Liver (tissue), 9 donors: ENCODE results near the gene ZNF470. TPM values are rescaled to one million over a fixed set of nuclear protein-coding genes. Genes with fewer than 3 reads are reported as not detected.

ENCODE experiments used
- DNase-seq: peaks from one replicate; pipeline ENCODE4 v3.0.0-alpha.2; 2017; ENCODE audit warnings: low spot score
- H3K27ac ChIP-seq, 2 donors: one replicate each; pipeline ENCODE4 v1.7.0; 2013; ENCODE audit warnings: inconsistent platforms in 2 of 2, low read length in 2 of 2, control low read depth in 1 of 2, low read depth in 1 of 2, mild to moderate bottlenecking in 1 of 2
- H3K27me3 ChIP-seq, 4 donors: one replicate each; pipeline versions ENCODE4 v1.6.1 to v1.7.0; 2013; ENCODE audit warnings: low read length in 3 of 4, inconsistent platforms in 1 of 4, mild to moderate bottlenecking in 1 of 4, moderate library complexity in 1 of 4; ENCODE audit not compliant: control insufficient read depth in 4 of 4, insufficient read depth in 4 of 4
- H3K36me3 ChIP-seq, 4 donors: one replicate each; pipeline versions ENCODE4 v1.6.1 to v1.7.0; 2013; ENCODE audit warnings: low read length in 3 of 4, mild to moderate bottlenecking in 3 of 4, low read depth in 1 of 4, moderate library complexity in 1 of 4; ENCODE audit not compliant: control insufficient read depth in 4 of 4, insufficient read depth in 3 of 4
- H3K4me1 ChIP-seq, 4 donors: one replicate each; pipeline versions ENCODE4 v1.6.1 to v1.7.0; 2013; ENCODE audit warnings: low read length in 3 of 4, mild to moderate bottlenecking in 3 of 4, moderate library complexity in 1 of 4; ENCODE audit not compliant: control insufficient read depth in 4 of 4, insufficient read depth in 4 of 4
- H3K4me3 ChIP-seq, 3 donors: one replicate each; pipeline versions ENCODE4 v1.6.1 to v1.7.0; 2013; ENCODE audit warnings: low read length in 3 of 3, control low read depth in 1 of 3, low read depth in 1 of 3, mild to moderate bottlenecking in 1 of 3
- H3K9ac ChIP-seq, 2 donors: one replicate each; pipeline ENCODE4 v1.7.0; 2013; ENCODE audit warnings: low read length in 2 of 2, mild to moderate bottlenecking in 2 of 2, moderate library complexity in 2 of 2, control low read depth in 1 of 2, low read depth in 1 of 2
- H3K9me3 ChIP-seq, 4 donors: one replicate each; pipeline versions ENCODE4 v1.6.1 to v1.7.0; 2013; ENCODE audit warnings: low read length in 3 of 4; ENCODE audit not compliant: control insufficient read depth in 4 of 4
- ATF3 ChIP-seq: IDR thresholded peaks from 2 replicates; pipeline ENCODE4 v1.6.1; 2016; ENCODE audit warnings: antibody characterized with exemption
- EGR1 ChIP-seq, 2 donors: IDR thresholded peaks; 2 replicates each; pipeline ENCODE4 v1.6.1; 2016 to 2018; ENCODE audit warnings: antibody characterized with exemption in 2 of 2, low read depth in 2 of 2
- FOXA1 ChIP-seq: IDR thresholded peaks from 2 replicates; pipeline ENCODE4 v1.6.1; 2016; ENCODE audit warnings: antibody characterized with exemption
- FOXA2 ChIP-seq: IDR thresholded peaks from 2 replicates; pipeline ENCODE4 v1.6.1; 2016; ENCODE audit warnings: antibody characterized with exemption
- HNF4A ChIP-seq, 2 donors: conservative IDR thresholded peaks; 2 replicates each; pipeline ENCODE4 v1.6.1; 2016; ENCODE audit warnings: antibody characterized with exemption in 2 of 2, mild to moderate bottlenecking in 2 of 2
- HNF4G ChIP-seq: IDR thresholded peaks from 2 replicates; pipeline ENCODE4 v1.6.1; 2016; ENCODE audit warnings: antibody characterized with exemption
- JUND ChIP-seq, 2 donors: IDR thresholded peaks; 2 replicates each; pipeline ENCODE4 v1.6.1; 2016; ENCODE audit warnings: antibody characterized with exemption in 2 of 2
- NR2F2 ChIP-seq: IDR thresholded peaks from 2 replicates; pipeline ENCODE4 v1.6.1; 2016; ENCODE audit warnings: antibody characterized with exemption
- RAD21 ChIP-seq, 2 donors: IDR thresholded peaks; 2 replicates each; pipeline ENCODE4 v1.6.1; 2016; ENCODE audit warnings: antibody characterized with exemption in 2 of 2, mild to moderate bottlenecking in 2 of 2
- REST ChIP-seq: IDR thresholded peaks from 2 replicates; pipeline ENCODE4 v1.6.1; 2016; ENCODE audit warnings: antibody characterized with exemption, mild to moderate bottlenecking
- RXRA ChIP-seq, 2 donors: IDR thresholded peaks; 2 replicates each; pipeline ENCODE4 v1.6.1; 2017 to 2018; ENCODE audit warnings: antibody characterized with exemption in 2 of 2, mild to moderate bottlenecking in 1 of 2
- SP1 ChIP-seq: IDR thresholded peaks from 2 replicates; pipeline ENCODE4 v1.6.1; 2018; ENCODE audit warnings: antibody characterized with exemption, mild to moderate bottlenecking
- TAF1 ChIP-seq: conservative IDR thresholded peaks from 2 replicates; pipeline ENCODE4 v1.6.1; 2016; ENCODE audit warnings: antibody characterized with exemption, mild to moderate bottlenecking
- WGBS: extraction: QIAGEN DNeasy Blood & Tissue Kit; methylation state at CpG from one replicate; pipeline ENCODE4 v1.1.7; 2013; 5-methylcytosine and 5-hydroxymethylcytosine counted together
- polyA plus RNA-seq, 2 donors: library from polyadenylated mRNA; stranded (reverse) in 1 of 2; unstranded in 1 of 2; fragments of 200-250 nt in 1 of 2; fragments of >200 nt in 1 of 2; fragmentation: Nextera tagmentation in 1 of 2; extraction: Ambion mirVana in 1 of 2; gene quantifications; one replicate each; pipeline versions ENCODE4 v1.2.1 to v1.2.3, GENCODE V29; 2013 to 2015
- total RNA-seq, 2 donors: library from RNA; depleted of rRNA; stranded (reverse); fragments of >200 nt; gene quantifications; one replicate each; pipeline ENCODE4 v1.2.3, GENCODE V29; 2014
- TF ChIP-seq, protein P1 (sequence below): IDR thresholded peaks from 2 replicates; pipeline ENCODE4 v1.6.1; 2016; ENCODE audit warnings: antibody characterized with exemption
- TF ChIP-seq, protein P2 (sequence below): fragments of 150-350 bp; IDR thresholded peaks from 2 replicates; pipeline ENCODE4 v1.5.1; 2017; ENCODE audit warnings: improper control_type of control experiment, low read depth, low read length; ENCODE audit not compliant: missing input control
- TF ChIP-seq, protein P3 (sequence below): IDR thresholded peaks from 2 replicates; pipeline ENCODE4 v1.6.1; 2016; ENCODE audit warnings: antibody characterized with exemption
- donor health status: healthy.
- donor health status: healthy.
- donor health status: healthy.
- donor health status: healthy.
- donor health status: healthy.

The ZNF470 gene
- total and polyA plus RNA-seq, 4 donors: 0.95 to 2.8 (median 1.5) TPM

DNA sequence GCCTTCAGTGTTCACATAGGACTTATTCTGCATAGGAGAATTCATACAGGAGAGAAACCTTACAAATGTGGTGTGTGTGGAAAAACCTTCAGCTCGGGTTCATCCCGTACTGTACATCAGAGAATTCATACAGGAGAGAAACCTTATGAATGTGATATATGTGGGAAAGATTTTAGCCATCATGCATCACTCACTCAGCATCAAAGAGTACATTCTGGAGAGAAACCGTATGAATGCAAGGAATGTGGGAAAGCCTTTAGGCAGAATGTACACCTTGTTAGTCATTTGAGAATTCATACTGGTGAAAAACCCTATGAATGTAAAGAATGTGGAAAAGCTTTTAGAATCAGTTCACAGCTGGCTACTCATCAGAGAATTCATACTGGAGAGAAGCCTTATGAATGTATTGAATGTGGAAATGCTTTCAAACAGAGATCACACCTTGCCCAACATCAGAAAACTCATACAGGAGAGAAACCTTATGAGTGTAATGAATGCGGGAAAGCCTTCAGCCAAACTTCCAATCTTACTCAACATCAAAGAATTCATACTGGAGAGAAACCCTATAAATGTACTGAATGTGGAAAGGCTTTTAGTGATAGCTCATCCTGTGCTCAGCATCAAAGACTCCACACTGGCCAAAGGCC, 41.9 kb upstream of the ZNF470 start:
- H3K9ac ChIP-seq: no peak overlapping the region
- peaks cover 56 to 85% (median 71%) of the 10 kb centered on the region in 4 donors for H3K9me3 ChIP-seq
- peaks cover 6 to 22% (median 17%) of the 10 kb centered on the region in 4 donors for H3K36me3 ChIP-seq
- TF ChIP-seq RXRA (IDR thresholded peaks at IDR 0.05) (no peak), EGR1 (IDR thresholded peaks at IDR 0.05; ENCODE audit: low read depth in 2 of 2) (no peak), JUND (IDR thresholded peaks at IDR 0.05) (no peak), TAF1 (no peak), HNF4G (no peak), REST (no peak)
- TF ChIP-seq, protein P1, sequence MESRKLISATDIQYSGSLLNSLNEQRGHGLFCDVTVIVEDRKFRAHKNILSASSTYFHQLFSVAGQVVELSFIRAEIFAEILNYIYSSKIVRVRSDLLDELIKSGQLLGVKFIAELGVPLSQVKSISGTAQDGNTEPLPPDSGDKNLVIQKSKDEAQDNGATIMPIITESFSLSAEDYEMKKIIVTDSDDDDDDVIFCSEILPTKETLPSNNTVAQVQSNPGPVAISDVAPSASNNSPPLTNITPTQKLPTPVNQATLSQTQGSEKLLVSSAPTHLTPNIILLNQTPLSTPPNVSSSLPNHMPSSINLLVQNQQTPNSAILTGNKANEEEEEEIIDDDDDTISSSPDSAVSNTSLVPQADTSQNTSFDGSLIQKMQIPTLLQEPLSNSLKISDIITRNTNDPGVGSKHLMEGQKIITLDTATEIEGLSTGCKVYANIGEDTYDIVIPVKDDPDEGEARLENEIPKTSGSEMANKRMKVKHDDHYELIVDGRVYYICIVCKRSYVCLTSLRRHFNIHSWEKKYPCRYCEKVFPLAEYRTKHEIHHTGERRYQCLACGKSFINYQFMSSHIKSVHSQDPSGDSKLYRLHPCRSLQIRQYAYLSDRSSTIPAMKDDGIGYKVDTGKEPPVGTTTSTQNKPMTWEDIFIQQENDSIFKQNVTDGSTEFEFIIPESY: no peak
- no peak overlapping the region for H3K27ac ChIP-seq
- WGBS: 80% methylated on average over 4 of the region's 4 CpGs
- no peaks in the 10 kb centered on the region for H3K4me1 ChIP-seq
- peak overlapping the region in 2 of 3 donors; percentile 57 to 58 for H3K4me3 ChIP-seq
- no peaks in the 10 kb centered on the region for H3K27me3 ChIP-seq
- DNase-seq: no peak

GRCh38 chr19:56537442-56537841, 29.8 kb upstream of the ZNF470 start:
- H3K4me1 ChIP-seq: peaks cover 0 to 4% (median 0%) of the 10 kb centered on the region in 4 donors
- no peak overlapping the region for H3K27ac ChIP-seq
- no peak for TF ChIP-seq SP1
- no peak for TF ChIP-seq FOXA2
- TF ChIP-seq, protein P2, sequence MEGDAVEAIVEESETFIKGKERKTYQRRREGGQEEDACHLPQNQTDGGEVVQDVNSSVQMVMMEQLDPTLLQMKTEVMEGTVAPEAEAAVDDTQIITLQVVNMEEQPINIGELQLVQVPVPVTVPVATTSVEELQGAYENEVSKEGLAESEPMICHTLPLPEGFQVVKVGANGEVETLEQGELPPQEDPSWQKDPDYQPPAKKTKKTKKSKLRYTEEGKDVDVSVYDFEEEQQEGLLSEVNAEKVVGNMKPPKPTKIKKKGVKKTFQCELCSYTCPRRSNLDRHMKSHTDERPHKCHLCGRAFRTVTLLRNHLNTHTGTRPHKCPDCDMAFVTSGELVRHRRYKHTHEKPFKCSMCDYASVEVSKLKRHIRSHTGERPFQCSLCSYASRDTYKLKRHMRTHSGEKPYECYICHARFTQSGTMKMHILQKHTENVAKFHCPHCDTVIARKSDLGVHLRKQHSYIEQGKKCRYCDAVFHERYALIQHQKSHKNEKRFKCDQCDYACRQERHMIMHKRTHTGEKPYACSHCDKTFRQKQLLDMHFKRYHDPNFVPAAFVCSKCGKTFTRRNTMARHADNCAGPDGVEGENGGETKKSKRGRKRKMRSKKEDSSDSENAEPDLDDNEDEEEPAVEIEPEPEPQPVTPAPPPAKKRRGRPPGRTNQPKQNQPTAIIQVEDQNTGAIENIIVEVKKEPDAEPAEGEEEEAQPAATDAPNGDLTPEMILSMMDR: no peak
- no peak for TF ChIP-seq JUND (IDR thresholded peaks at IDR 0.05)
- TF ChIP-seq, protein P3, sequence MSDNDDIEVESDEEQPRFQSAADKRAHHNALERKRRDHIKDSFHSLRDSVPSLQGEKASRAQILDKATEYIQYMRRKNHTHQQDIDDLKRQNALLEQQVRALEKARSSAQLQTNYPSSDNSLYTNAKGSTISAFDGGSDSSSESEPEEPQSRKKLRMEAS: no peak
- TF ChIP-seq NR2F2: no peak
- TF ChIP-seq RXRA (IDR thresholded peaks at IDR 0.05): no peak
- TF ChIP-seq REST: no peak
- no peak for TF ChIP-seq HNF4G
- no peak for TF ChIP-seq FOXA1
- no peak for TF ChIP-seq ATF3
- no peak for TF ChIP-seq HNF4A (conservative IDR thresholded peaks at IDR 0.05)
- TF ChIP-seq RAD21 (IDR thresholded peaks at IDR 0.05): no peak
- TF ChIP-seq TAF1: no peak
- DNase-seq: no peak
- H3K4me3 ChIP-seq: peak overlapping the region in 2 of 3 donors; percentile 43 to 57
- peaks cover 36 to 76% (median 64%) of the 10 kb centered on the region in 4 donors for H3K9me3 ChIP-seq
- H3K9ac ChIP-seq: no peak overlapping the region
- no peaks in the 10 kb centered on the region for H3K27me3 ChIP-seq
- H3K36me3 ChIP-seq: peaks cover 0 to 4% (median 2%) of the 10 kb centered on the region in 4 donors
- 96% methylated on average over 3 of the region's 3 CpGs for WGBS
